Prostate gland (tissue), 2 donors: ENCODE measurements around the gene ARCN1. TPM values are rescaled to one million over a fixed set of nuclear protein-coding genes. Genes with fewer than 3 reads are reported as not detected.
"Not testable (repeated sequence)": the region's sequence is repeated elsewhere in the genome, so short reads cannot be mapped to it uniquely, and the experiment has no call there.

Experiments used
- DNase-seq: peaks from one replicate; pipeline ENCODE4 v3.0.0-alpha.2; 2019; ENCODE audit warnings: low spot score
- H3K27ac ChIP-seq, 2 donors: fragments of 200-600 bp; sonication (generic); 2 replicates each; pipeline ENCODE4 v1.5.1; 2017 to 2019
- H3K27me3 ChIP-seq: fragments of 200-600 bp; sonication (generic); replicated peaks from 2 replicates; pipeline ENCODE4 v1.5.1; 2019; ENCODE audit not compliant: insufficient read depth
- H3K36me3 ChIP-seq, 2 donors: fragments of 200-600 bp; sonication (generic); 1 replicate in 1 of 2; 2 replicates in 1 of 2; pipeline versions ENCODE4 v1.5.1 to v1.8.1; 2017 to 2019
- H3K4me1 ChIP-seq: fragments of 200-600 bp; sonication (generic); replicated peaks from 2 replicates; pipeline ENCODE4 v1.5.1; 2019
- H3K4me3 ChIP-seq, 2 donors: fragments of 200-600 bp; sonication (generic); 2 replicates each; pipeline ENCODE4 v1.5.1; 2017 to 2019
- H3K9me3 ChIP-seq: fragments of 200-600 bp; sonication (generic); 2 replicates; pipeline ENCODE4 v1.5.1; 2017
- POLR2A ChIP-seq: fragments of 450-650 bp; IDR thresholded peaks from one replicate; pipeline ENCODE4 v1.6.1; 2016; ENCODE audit warnings: antibody characterized with exemption, mild to moderate bottlenecking
- POLR2AphosphoS5 ChIP-seq: sonication (generic); formaldehyde crosslinking; IDR thresholded peaks from one replicate; pipeline ENCODE4 v1.6.1; 2017; ENCODE audit warnings: antibody characterized with exemption
- WGBS: methylation state at CpG from one replicate; pipeline ENCODE4 v1.1.5; 2018; 5-methylcytosine and 5-hydroxymethylcytosine counted together
- intact Hi-C: fragments of 100-400 bp; cut with DNase I; formaldehyde crosslinking; loops from one replicate; pipeline ENCODE4 v1.14.2; 2022
- total RNA-seq, 2 donors: library from RNA; depleted of rRNA; stranded (reverse); fragments of >200 nt; gene quantifications; one replicate each; pipeline ENCODE4 v1.1.0, GENCODE V29; 2016
- TF ChIP-seq, protein P1 (sequence below), 4 experiments: fragments of 200-600 bp in 2 of 4; fragments of 450-650 bp in 2 of 4; sonication (generic) in 2 of 4; IDR thresholded peaks; 1 replicate in 3 of 4; 2 replicates in 1 of 4; pipeline ENCODE4 v1.5.1; 2016 to 2019; ENCODE audit warnings: antibody characterized with exemption in 4 of 4, mild to moderate bottlenecking in 2 of 4, moderate library complexity in 2 of 4

ARCN1 gene
- total RNA-seq, 2 donors from 2014 or later, result 108 to 132 TPM

DNA sequence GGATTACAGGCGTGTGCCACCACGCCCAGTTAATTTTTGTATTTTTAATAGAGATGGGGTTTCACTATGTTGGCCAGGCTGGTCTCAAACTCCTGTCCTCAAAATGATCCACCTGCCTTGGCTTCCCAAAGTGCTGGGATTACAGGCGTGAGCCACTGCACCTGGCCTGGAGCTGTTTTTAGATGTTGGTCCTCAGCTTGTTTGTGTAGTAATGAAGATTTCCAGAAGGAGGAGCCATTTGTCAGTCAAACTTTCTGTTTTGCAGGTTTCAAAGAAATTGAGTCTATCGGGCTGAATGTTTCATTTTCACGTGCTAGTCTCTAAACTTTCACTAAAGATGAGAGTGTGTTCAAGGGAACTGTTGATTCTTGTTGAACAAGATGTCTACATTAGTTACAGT, 22.8 kb downstream of the ARCN1 start:
- H3K27ac ChIP-seq, result peak overlapping the region in 1 of 2 donors; percentile 6
- 36% methylated on average over 5 of the region's 5 CpGs for WGBS
- H3K36me3 ChIP-seq, H3K9me3 ChIP-seq, DNase-seq, H3K4me3 ChIP-seq, H3K4me1 ChIP-seq, H3K27me3 ChIP-seq: not testable (repeated sequence)
- intact Hi-C loops, result loop anchor here (5.0 kb wide), 1 partner anchor 62 kb away; no protein-coding TSS in a partner anchor
- peak; percentile 15 for TF ChIP-seq POLR2AphosphoS5
- TF ChIP-seq, protein P1, sequence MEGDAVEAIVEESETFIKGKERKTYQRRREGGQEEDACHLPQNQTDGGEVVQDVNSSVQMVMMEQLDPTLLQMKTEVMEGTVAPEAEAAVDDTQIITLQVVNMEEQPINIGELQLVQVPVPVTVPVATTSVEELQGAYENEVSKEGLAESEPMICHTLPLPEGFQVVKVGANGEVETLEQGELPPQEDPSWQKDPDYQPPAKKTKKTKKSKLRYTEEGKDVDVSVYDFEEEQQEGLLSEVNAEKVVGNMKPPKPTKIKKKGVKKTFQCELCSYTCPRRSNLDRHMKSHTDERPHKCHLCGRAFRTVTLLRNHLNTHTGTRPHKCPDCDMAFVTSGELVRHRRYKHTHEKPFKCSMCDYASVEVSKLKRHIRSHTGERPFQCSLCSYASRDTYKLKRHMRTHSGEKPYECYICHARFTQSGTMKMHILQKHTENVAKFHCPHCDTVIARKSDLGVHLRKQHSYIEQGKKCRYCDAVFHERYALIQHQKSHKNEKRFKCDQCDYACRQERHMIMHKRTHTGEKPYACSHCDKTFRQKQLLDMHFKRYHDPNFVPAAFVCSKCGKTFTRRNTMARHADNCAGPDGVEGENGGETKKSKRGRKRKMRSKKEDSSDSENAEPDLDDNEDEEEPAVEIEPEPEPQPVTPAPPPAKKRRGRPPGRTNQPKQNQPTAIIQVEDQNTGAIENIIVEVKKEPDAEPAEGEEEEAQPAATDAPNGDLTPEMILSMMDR (IDR thresholded peaks at IDR 0.05), result peak; percentile 19 to 65 (median 51)

GRCh38 chr11:118596224-118597146, 24.3 kb downstream of the ARCN1 start:
- intact Hi-C loops, result no loop called here
- TF ChIP-seq POLR2A, result no peak
- peak; percentile 4 for TF ChIP-seq POLR2AphosphoS5
- TF ChIP-seq, protein P1 (IDR thresholded peaks at IDR 0.05), result no peak
- WGBS, result 66% methylated on average over 16 of the region's 16 CpGs
- no peaks in the 10 kb centered on the region for H3K27me3 ChIP-seq
- H3K36me3 ChIP-seq, result peaks cover 0 to 6% of the 10 kb centered on the region in 2 donors
- H3K27ac ChIP-seq, result peak overlapping the region; percentile 11 to 40
- H3K4me1 ChIP-seq, result peaks cover 2% of the 10 kb centered on the region
- H3K9me3 ChIP-seq, result no peaks in the 10 kb centered on the region
- DNase-seq, result no peak
- H3K4me3 ChIP-seq, result no peak overlapping the region

DNA sequence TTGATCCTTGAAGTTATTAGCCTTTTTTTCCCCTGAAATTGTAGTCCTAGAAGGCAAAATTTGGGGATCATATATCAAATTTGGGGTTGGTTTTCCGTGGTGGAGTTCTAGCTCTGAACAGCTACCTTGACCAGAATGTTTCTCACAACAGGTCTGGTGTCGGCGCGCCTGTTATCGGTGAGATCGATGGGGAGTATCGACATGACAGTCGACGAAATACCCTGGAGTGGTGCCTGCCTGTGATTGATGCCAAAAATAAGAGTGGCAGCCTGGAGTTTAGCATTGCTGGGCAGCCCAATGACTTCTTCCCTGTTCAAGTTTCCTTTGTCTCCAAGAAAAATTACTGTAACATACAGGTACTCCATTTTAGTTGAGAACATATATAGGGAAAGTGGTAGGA, 25.3 kb downstream of the ARCN1 start:
- Histone ChIP-seq H3K27ac (peak overlapping the region in 1 of 2 donors; percentile 40), H3K9me3 (no peaks in the 10 kb centered on the region), H3K27me3 (no peaks in the 10 kb centered on the region), H3K36me3 (peaks cover 0 to 6% of the 10 kb centered on the region in 2 donors), H3K4me3 (no peak overlapping the region), H3K4me1 (peaks cover 2% of the 10 kb centered on the region)
- no peak for DNase-seq
- intact Hi-C loops, result no loop called here
- 95% methylated on average over 9 of the region's 9 CpGs for WGBS
- TF ChIP-seq POLR2A (no peak), POLR2AphosphoS5 (no peak)
- TF ChIP-seq, protein P1 (IDR thresholded peaks at IDR 0.05), result no peak

DNA sequence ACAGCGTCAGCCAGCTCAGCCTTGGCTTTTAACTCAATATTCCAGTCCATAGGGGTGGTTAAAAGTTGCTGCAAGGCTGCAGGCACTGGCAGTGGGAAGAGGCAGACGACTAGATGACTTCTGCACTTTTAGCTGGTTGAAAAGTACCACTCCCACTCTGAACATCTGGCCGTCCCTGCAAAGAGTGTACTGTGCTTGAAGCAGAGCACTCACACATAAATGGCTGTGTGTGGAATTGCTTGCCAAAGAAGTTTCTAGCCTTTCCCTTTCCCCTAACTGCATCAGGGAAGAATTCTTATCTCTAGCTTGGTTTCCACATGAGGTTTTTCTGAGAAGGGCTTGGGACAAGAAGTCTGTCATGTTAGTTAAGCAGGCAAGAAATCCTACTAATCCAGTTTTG, 30.1 kb downstream of the ARCN1 start:
- DNase-seq, result no peak
- H3K27ac ChIP-seq, result peak overlapping the region in 1 of 2 donors; percentile 54
- H3K36me3 ChIP-seq, result no peaks in the 10 kb centered on the region
- intact Hi-C loops, result no loop called here
- no peak for TF ChIP-seq POLR2AphosphoS5
- no peak for TF ChIP-seq POLR2A
- TF ChIP-seq, protein P1 (IDR thresholded peaks at IDR 0.05), result no peak
- no peaks in the 10 kb centered on the region for H3K9me3 ChIP-seq
- H3K27me3 ChIP-seq, result no peaks in the 10 kb centered on the region
- H3K4me3 ChIP-seq, result no peak overlapping the region
- WGBS, result 50% methylated on average over 3 of the region's 3 CpGs
- no peaks in the 10 kb centered on the region for H3K4me1 ChIP-seq

- intact Hi-C loops, DNase-seq, H3K4me3 ChIP-seq, H3K36me3 ChIP-seq, H3K4me1 ChIP-seq, H3K27me3 ChIP-seq, H3K9me3 ChIP-seq: not testable (repeated sequence)
- WGBS, result 80% methylated on average over 8 of the region's 8 CpGs
- H3K27ac ChIP-seq, result peak overlapping the region; percentile 43 to 54
Measured at GRCh38 chr11:118603709-118604108, 31.5 kb downstream of the ARCN1 start.
